Mucosa of rectum (tissue), 2 donors: ENCODE results near the gene ARRDC4.
A peak's percentile ranks its signal among the peaks of the same experiment; 100 is the strongest.

ENCODE experiments used
- H3K27ac ChIP-seq, 2 donors: one replicate each; pipeline ENCODE4 v1.7.0; 2013; ENCODE audit warnings: inconsistent platforms in 2 of 2, low read depth in 2 of 2, low read length in 2 of 2
- H3K27me3 ChIP-seq, 2 donors: one replicate each; pipeline ENCODE4 v1.7.0; 2013; ENCODE audit warnings: low read length in 2 of 2; ENCODE audit not compliant: control insufficient read depth in 2 of 2, insufficient read depth in 2 of 2
- H3K36me3 ChIP-seq, 2 donors: one replicate each; pipeline ENCODE4 v1.7.0; 2013; ENCODE audit warnings: low read length in 2 of 2; ENCODE audit not compliant: control insufficient read depth in 2 of 2, insufficient read depth in 2 of 2
- H3K4me1 ChIP-seq, 2 donors: one replicate each; pipeline ENCODE4 v1.7.0; 2013; ENCODE audit warnings: low read length in 2 of 2, mild to moderate bottlenecking in 1 of 2; ENCODE audit not compliant: control insufficient read depth in 2 of 2, insufficient read depth in 2 of 2
- H3K4me3 ChIP-seq, 2 donors: one replicate each; pipeline ENCODE4 v1.7.0; 2013; ENCODE audit warnings: low read length in 2 of 2
- H3K9ac ChIP-seq, 2 donors: one replicate each; pipeline ENCODE4 v1.7.0; 2013; ENCODE audit warnings: low read length in 2 of 2, low read depth in 1 of 2, mild to moderate bottlenecking in 1 of 2
- H3K9me3 ChIP-seq, 2 donors: one replicate each; pipeline ENCODE4 v1.7.0; 2013; ENCODE audit warnings: low read length in 2 of 2; ENCODE audit not compliant: control insufficient read depth in 2 of 2
- donor health status: healthy.
- donor health status: Normal muscosa, but diverticular disease.

ARRDC4 gene

DNA sequence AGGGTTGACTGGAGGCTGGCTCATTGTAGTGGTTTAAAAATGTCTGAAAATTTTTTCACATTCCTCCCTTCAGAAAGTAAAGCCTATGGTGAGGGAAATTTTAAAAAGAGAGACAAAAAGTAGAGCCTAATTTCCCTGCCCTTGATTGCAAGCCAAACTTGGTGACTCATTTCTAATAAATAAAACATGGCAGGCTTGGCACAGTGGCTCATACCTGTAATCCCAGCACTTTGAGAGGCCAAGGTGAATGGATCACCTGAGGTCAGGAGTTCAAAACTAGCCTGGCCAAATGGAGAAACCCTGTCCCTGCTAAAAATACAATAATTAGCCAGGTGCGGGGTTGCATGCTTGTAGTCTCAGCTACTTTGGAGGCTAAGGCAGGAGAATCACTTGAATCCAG, 18.9 kb upstream of the ARRDC4 start:
- no peak overlapping the region for H3K27ac ChIP-seq
- no peak overlapping the region for H3K9ac ChIP-seq
- H3K9me3 ChIP-seq = no peaks in the 10 kb centered on the region
- no peaks in the 10 kb centered on the region for H3K4me1 ChIP-seq
- H3K4me3 ChIP-seq = no peak overlapping the region
- H3K36me3 ChIP-seq = no peaks in the 10 kb centered on the region
- H3K27me3 ChIP-seq = no peaks in the 10 kb centered on the region

GRCh38 chr15:97944724-97945123, 15.8 kb upstream of the ARRDC4 start:
- Histone ChIP-seq H3K27me3 (no peaks in the 10 kb centered on the region), H3K4me3 (no peak overlapping the region), H3K4me1 (peaks cover 7 to 9% of the 10 kb centered on the region in 2 donors), H3K36me3 (no peaks in the 10 kb centered on the region), H3K9ac (no peak overlapping the region), H3K9me3 (no peaks in the 10 kb centered on the region), H3K27ac (no peak overlapping the region)

DNA sequence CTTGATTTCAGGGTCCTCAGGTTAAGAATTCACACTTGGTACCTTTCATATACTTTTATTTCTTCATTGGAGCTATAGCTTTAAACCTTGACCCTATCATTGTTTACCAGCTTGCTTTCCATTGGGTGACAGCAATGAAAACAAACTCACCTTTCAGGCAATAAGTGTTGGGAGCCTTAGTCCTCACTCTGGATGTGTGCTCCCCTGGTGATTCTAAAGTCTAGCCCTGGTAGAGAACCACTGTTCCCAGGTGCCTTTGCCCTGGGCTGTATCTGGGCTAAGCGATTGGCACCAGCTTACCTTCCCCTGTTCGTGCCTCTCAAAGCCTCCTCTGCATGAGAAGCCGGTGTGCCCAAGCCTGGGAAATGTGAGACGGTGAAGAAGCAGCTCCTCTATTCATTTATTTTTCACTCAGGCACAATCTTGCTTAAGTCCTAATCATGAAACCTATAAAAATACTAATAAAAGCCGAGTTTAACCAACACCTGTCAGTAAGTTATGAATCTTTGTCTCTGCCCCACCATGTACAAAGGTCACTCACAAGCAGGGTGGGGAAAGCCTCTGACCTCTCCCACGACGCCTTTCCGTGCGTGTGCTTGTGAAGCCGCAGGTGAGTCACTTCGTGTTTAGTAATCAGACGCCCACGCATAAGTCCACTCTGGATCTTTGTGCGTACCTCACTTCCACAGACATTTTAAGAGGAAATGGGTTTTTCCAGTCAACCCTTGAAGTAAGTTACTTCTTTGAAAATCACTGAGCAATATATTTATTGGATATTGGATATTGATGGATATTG, 12.8 kb upstream of the ARRDC4 start:
- Histone ChIP-seq H3K4me1 (peaks cover 7 to 9% of the 10 kb centered on the region in 2 donors), H3K9ac (peak overlapping the region in 1 of 2 donors; percentile 53), H3K9me3 (no peaks in the 10 kb centered on the region), H3K36me3 (no peaks in the 10 kb centered on the region), H3K4me3 (peak overlapping the region; percentile 48 to 54), H3K27ac (peak overlapping the region; percentile 62 to 72), H3K27me3 (no peaks in the 10 kb centered on the region)

- Histone ChIP-seq H3K27me3 (no peaks in the 10 kb centered on the region), H3K4me3 (no peak overlapping the region), H3K4me1 (peaks cover 4 to 12% of the 10 kb centered on the region in 2 donors), H3K9ac (no peak overlapping the region), H3K36me3 (no peaks in the 10 kb centered on the region), H3K9me3 (no peaks in the 10 kb centered on the region), H3K27ac (no peak overlapping the region)
Observed at GRCh38 chr15:97953254-97953653, 7.2 kb upstream of the ARRDC4 start.

- no peaks in the 10 kb centered on the region for H3K27me3 ChIP-seq
- peaks cover 4 to 12% of the 10 kb centered on the region in 2 donors for H3K4me1 ChIP-seq
- no peaks in the 10 kb centered on the region for H3K9me3 ChIP-seq
- no peaks in the 10 kb centered on the region for H3K36me3 ChIP-seq
- no peak overlapping the region for H3K27ac ChIP-seq
- H3K9ac ChIP-seq = no peak overlapping the region
- H3K4me3 ChIP-seq = no peak overlapping the region
Observed at GRCh38 chr15:97953748-97954147, 6.8 kb upstream of the ARRDC4 start.

- no peak overlapping the region for H3K27ac ChIP-seq
- peaks cover 4 to 19% of the 10 kb centered on the region in 2 donors for H3K4me1 ChIP-seq
- H3K27me3 ChIP-seq = no peaks in the 10 kb centered on the region
- H3K36me3 ChIP-seq = no peaks in the 10 kb centered on the region
- no peak overlapping the region for H3K9ac ChIP-seq
- H3K4me3 ChIP-seq = no peak overlapping the region
- H3K9me3 ChIP-seq = no peaks in the 10 kb centered on the region
Observed at GRCh38 chr15:97955035-97955434, 5.5 kb upstream of the ARRDC4 start.

DNA sequence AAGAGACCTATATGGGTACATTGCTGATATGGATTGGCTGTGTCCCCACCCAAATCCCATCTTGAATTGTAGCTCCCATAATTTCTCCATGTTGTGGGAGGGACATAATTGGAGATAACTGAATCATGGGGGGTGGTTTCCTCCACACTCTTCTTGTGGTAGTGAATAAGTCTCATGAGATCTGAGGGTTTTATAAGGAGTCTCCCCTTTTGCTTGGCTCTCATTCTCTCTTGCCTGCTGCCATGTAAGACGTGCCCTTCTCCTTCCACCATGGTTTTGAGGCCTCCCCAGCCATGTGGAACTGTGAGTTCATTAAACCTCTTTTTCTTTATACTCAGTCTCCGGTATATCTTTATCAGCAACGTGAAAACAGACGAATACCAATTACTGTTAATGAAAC, 5.0 kb upstream of the ARRDC4 start:
- Histone ChIP-seq H3K27me3 (no peaks in the 10 kb centered on the region), H3K36me3 (no peaks in the 10 kb centered on the region), H3K27ac (no peak overlapping the region), H3K4me3 (no peak overlapping the region), H3K9me3 (no peaks in the 10 kb centered on the region), H3K9ac (no peak overlapping the region), H3K4me1 (peaks cover 4 to 19% of the 10 kb centered on the region in 2 donors)

- H3K4me3 ChIP-seq = peak overlapping the region; percentile 67 to 73
- H3K27ac ChIP-seq = peak overlapping the region; percentile 77 to 84
- no peaks in the 10 kb centered on the region for H3K27me3 ChIP-seq
- H3K9ac ChIP-seq = peak overlapping the region; percentile 43 to 55
- H3K36me3 ChIP-seq = peaks cover 0 to 7% of the 10 kb centered on the region in 2 donors
- H3K9me3 ChIP-seq = no peaks in the 10 kb centered on the region
- peaks cover 19 to 37% of the 10 kb centered on the region in 2 donors for H3K4me1 ChIP-seq
Observed at GRCh38 chr15:97959724-97960363, 659 bp upstream of the ARRDC4 start.

DNA sequence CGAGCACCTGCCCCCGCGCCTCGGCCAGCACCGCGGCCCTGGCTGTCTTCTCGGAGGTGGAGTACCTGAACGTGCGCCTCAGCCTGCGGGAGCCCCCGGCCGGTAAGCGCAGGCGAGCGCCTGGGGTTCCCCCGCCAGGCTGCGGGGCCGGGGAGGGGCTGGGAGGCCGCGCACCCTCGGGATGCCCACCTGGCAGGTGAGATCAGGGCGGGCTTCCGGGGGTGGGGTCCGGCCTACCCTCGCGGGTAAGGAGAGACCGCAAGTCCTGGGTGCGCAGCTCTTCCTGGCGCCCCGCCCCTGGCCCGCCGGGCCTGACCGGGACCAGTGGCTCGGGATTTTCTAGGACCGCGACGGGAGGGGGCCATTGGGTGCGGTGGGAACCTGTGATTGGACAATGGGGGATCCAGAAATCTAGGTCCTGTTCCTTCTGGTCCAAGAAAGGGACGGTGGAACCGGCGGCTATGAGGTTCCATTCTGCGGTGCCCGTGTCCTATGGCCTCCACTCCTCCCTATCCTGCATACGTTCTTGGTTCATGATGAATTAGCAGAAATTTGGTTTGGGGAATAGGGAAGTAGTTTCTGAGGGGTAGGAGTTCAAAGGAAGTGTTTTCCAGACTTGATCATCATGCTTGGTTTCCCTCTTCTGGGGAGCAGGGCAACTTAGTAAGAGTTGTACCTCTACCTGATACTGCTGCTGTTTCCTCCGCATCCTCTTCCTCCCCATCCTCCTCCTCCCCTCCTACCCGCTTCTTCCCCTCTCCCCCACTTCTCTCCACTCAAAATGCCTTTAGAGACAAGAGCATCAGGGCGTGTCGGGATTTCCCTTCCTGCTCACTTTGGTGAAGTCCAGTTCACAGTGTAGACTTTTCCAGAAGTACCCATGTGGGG, 808 bp downstream of the ARRDC4 start:
- Histone ChIP-seq H3K27ac (peak overlapping the region; percentile 91 to 92), H3K9ac (peak overlapping the region; percentile 82 to 95), H3K27me3 (no peaks in the 10 kb centered on the region), H3K4me3 (peak overlapping the region; percentile 93), H3K4me1 (peaks cover 15 to 31% of the 10 kb centered on the region in 2 donors), H3K36me3 (peaks cover 0 to 15% of the 10 kb centered on the region in 2 donors), H3K9me3 (no peaks in the 10 kb centered on the region)
